ENCODE results near the gene DPP10. TPM values are rescaled to one million over a fixed set of nuclear protein-coding genes. Genes with fewer than 3 reads are reported as not detected.

The DPP10 gene
- polyA plus RNA-seq, 3 donors: 9.0 to 15.6 (median 13.9) TPM

DNA sequence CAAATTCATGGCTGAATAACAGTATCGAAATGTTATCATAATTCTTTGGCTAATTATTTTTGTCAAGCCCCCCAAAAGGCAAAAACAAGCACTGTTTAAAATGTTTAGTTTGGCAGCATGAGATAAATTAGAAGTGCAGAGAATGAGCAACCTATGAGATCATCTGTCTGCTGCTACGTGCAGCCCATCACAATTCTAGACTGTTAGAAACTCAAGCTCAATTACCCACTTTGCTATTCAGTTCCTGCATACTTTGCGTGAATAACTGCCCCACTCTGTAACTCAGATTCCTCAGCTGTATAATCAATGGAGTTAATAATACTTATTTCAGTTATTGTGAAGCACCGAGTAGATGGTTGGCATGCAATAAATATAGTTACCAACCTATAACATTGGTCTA, 1181.9 kb downstream of the DPP10 start:
- no peak for DNase-seq (ENCODE audit: low read depth in 3 of 3, low spot score in 2 of 3)

- DNase-seq (ENCODE audit: low read depth in 3 of 3, low spot score in 2 of 3): no peak
Observed at GRCh38 chr2:115634578-115634977, 1192.1 kb downstream of the DPP10 start.

GRCh38 chr2:115635430-115635829, 1193.0 kb downstream of the DPP10 start:
- no peak for DNase-seq (ENCODE audit: low read depth in 3 of 3, low spot score in 2 of 3)

- DNase-seq (ENCODE audit: low read depth in 3 of 3, low spot score in 2 of 3): no peak
Observed at GRCh38 chr2:115649731-115650130, 1207.3 kb downstream of the DPP10 start.

GRCh38 chr2:115650827-115651226, 1208.4 kb downstream of the DPP10 start:
- no peak for DNase-seq (ENCODE audit: low read depth in 3 of 3, low spot score in 2 of 3)

- no peak for DNase-seq (ENCODE audit: low read depth in 3 of 3, low spot score in 2 of 3)
Observed at GRCh38 chr2:115652652-115653051, 1210.2 kb downstream of the DPP10 start.

- no peak for DNase-seq (ENCODE audit: low read depth in 3 of 3, low spot score in 2 of 3)
Observed at GRCh38 chr2:115654362-115654761, 1211.9 kb downstream of the DPP10 start.

- DNase-seq (ENCODE audit: low read depth in 3 of 3, low spot score in 2 of 3): no peak
Observed at GRCh38 chr2:115678129-115678528, 1235.7 kb downstream of the DPP10 start.

GRCh38 chr2:115684345-115684744, 1241.9 kb downstream of the DPP10 start:
- no peak for DNase-seq (ENCODE audit: low read depth in 3 of 3, low spot score in 2 of 3)

DNA sequence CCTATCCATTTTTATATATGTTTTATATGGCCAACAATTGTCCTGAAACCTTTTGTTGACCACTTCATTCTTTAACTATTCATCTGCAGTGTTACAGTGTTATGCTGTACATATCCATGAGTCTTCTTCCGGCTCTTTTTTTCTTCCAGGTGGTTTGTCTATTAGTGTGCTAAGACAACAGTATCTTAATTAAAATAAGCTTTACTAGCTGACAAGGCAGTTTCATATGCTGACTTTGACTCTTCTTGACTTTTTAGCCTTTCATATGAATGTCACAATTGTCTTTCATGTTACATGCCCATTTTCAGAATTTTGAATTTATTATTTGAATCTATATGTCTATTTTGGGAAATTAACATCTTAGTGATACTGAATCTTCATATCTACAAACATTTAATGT, 1249.0 kb downstream of the DPP10 start:
- no peak for DNase-seq (ENCODE audit: low read depth in 3 of 3, low spot score in 2 of 3)

DNA sequence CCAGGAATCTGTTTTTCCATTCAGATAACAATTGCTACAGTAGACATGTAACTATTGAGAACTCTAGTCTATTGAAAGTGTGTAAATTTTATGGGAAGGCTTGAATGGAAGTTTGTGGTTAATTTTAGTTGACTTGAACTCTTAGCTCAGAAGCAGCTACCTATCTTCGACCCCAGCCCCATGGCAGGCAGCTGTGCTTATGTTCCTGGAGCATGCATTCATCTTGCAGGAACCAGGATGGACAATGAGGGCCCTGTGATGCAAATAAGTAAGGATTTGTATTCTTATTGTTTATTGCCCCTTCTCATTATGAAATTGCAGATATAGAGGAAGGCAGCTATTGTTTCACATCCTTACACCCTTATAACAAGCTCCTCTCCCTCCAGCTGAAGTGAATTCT, 1252.2 kb downstream of the DPP10 start:
- no peak for DNase-seq (ENCODE audit: low read depth in 3 of 3, low spot score in 2 of 3)

- no peak for DNase-seq (ENCODE audit: low read depth in 3 of 3, low spot score in 2 of 3)
Observed at GRCh38 chr2:115733190-115733775, 1290.8 kb downstream of the DPP10 start.

- no peak for DNase-seq (ENCODE audit: low read depth in 3 of 3, low spot score in 2 of 3)
Observed at GRCh38 chr2:115738111-115738510, 1295.7 kb downstream of the DPP10 start.

DNA sequence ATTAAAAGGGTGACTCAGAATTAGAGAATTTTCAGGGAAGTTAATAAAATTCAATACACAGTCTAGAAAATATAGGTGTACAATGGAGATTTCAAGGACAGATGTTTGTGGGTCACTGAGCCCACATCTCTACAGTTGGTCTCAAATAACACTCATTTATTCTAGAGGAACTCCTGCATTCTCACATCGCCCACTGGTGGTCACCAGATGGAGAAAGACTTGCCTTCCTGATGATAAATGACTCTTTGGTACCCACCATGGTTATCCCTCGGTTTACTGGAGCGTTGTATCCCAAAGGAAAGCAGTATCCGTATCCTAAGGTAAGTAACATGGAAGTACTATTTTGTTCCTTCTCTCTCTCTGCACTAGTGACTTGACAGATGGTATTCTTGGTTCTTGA, 1297.1 kb downstream of the DPP10 start:
- no peak for DNase-seq (ENCODE audit: low read depth in 3 of 3, low spot score in 2 of 3)

- DNase-seq (ENCODE audit: low read depth in 3 of 3, low spot score in 2 of 3): no peak
Observed at GRCh38 chr2:115746151-115746550, 1303.7 kb downstream of the DPP10 start.

- DNase-seq (ENCODE audit: low read depth in 3 of 3, low spot score in 2 of 3): no peak
Observed at GRCh38 chr2:115757286-115757685, 1314.8 kb downstream of the DPP10 start.

DNA sequence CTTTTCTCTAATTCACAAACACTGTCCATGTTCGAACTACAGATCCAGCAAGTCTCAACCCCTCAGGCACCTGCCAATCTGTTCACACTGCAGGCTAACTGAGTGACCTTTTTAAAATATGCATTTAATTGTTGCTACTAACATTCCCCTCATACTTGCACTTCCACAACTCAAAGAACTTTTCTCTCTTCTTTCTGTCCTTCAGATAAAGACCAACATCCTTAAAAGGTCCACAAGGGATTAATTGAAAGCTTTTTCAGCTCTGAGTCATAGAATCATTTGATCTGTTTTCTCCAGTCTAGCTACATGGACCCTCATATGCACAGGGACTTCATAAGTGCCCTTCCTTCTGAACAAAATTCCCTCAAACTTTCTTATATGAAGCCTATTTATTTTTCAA, 1321.2 kb downstream of the DPP10 start:
- DNase-seq (ENCODE audit: low read depth in 3 of 3, low spot score in 2 of 3): no peak

- no peak for DNase-seq (ENCODE audit: low read depth in 3 of 3, low spot score in 2 of 3)
Observed at GRCh38 chr2:115771516-115771915, 1329.1 kb downstream of the DPP10 start.

GRCh38 chr2:115774361-115774760, 1331.9 kb downstream of the DPP10 start:
- DNase-seq (ENCODE audit: low read depth in 3 of 3, low spot score in 2 of 3): no peak

- DNase-seq (ENCODE audit: low read depth in 3 of 3, low spot score in 2 of 3): no peak
Observed at GRCh38 chr2:115779085-115779632, 1336.7 kb downstream of the DPP10 start.

DNA sequence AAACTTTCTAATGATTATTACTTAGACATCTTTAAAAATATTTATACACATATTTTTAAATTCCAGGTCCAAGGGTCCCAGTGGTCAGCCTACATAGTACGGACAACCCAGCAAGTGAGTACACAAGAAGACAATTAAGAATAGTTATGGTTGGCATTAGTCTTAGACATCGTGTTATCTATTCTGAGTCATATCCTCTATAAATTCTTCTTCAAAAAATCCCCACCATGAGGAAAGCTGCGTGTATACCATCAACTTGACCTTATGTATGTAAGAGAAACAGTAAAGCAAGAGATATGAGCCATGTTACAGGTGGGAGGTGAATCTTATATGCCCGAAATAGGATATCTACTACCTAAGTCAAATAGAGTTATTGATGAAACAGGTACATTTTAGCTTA, 1339.8 kb downstream of the DPP10 start:
- no peak for DNase-seq (ENCODE audit: low read depth in 3 of 3, low spot score in 2 of 3)

DNA sequence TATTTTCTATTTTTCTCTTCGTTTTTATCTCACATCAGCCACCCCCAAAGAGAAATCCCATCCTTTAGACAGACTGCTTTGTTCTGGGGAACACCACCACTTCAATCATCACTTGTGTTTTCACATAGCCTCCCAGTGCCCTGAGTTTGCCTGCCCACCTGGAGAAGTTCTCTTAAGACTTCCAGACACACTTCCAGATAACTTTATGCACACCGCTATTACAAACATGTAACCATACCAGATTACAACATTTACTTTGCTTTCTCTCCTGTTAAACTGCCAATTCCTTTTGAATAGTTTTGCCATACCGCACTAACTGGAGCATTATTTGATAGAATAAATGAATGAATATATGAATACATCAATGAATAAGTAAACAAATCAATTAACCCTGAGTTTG, 1353.6 kb downstream of the DPP10 start:
- no peak for DNase-seq (ENCODE audit: low read depth in 3 of 3, low spot score in 2 of 3)

- no peak for DNase-seq (ENCODE audit: low read depth in 3 of 3, low spot score in 2 of 3)
Observed at GRCh38 chr2:115807276-115807675, 1364.8 kb downstream of the DPP10 start.

Measured in right renal cortex interstitium (tissue), 3 donors.